Middle frontal gyrus (tissue), 1 donor: Measurements from ENCODE around the gene GTPBP6.

Experiments used
- DNase-seq: peaks from one replicate; pipeline ENCODE4 v3.0.0-alpha.2; 2015; ENCODE audit warnings: low spot score; ENCODE audit errors: extremely low spot score

The GTPBP6 gene

GRCh38 chrX:318739-319578 lies at the start of gene GTPBP6:
GTPBP6 (minus strand) TSS chrX:318796; CDS start chrX:318787, 9 bp downstream.
- peak; percentile 99 for DNase-seq

- no peak for DNase-seq
Measured at GRCh38 chrX:367866-368265, 49.3 kb upstream of the GTPBP6 start.

- no peak for DNase-seq
Measured at GRCh38 chrX:367349-367748, 48.8 kb upstream of the GTPBP6 start.

- DNase-seq = no peak
Measured at GRCh38 chrX:363621-364375, 45.2 kb upstream of the GTPBP6 start.

- no peak for DNase-seq
Measured at GRCh38 chrX:362937-363620, 44.5 kb upstream of the GTPBP6 start.

- no peak for DNase-seq
Measured at GRCh38 chrX:362351-362750, 43.8 kb upstream of the GTPBP6 start.

GRCh38 chrX:361231-362145 lies 42.9 kb upstream of the GTPBP6 start:
- DNase-seq = no peak

GRCh38 chrX:360496-361150 lies 42.0 kb upstream of the GTPBP6 start:
- no peak for DNase-seq

GRCh38 chrX:358651-359143 lies 40.1 kb upstream of the GTPBP6 start:
- no peak for DNase-seq

GRCh38 chrX:357693-358471 lies 39.3 kb upstream of the GTPBP6 start:
- DNase-seq = no peak

- DNase-seq = no peak
Measured at GRCh38 chrX:357035-357692, 38.6 kb upstream of the GTPBP6 start.

GRCh38 chrX:356385-357034 lies 37.9 kb upstream of the GTPBP6 start:
- DNase-seq = no peak

- no peak for DNase-seq
Measured at GRCh38 chrX:355329-356050, 36.9 kb upstream of the GTPBP6 start.

GRCh38 chrX:353566-354535 lies 35.3 kb upstream of the GTPBP6 start:
- DNase-seq = no peak

GRCh38 chrX:352582-353314 lies 34.2 kb upstream of the GTPBP6 start:
- no peak for DNase-seq

- no peak for DNase-seq
Measured at GRCh38 chrX:352181-352580, 33.6 kb upstream of the GTPBP6 start.
